ENCODE results near the gene MRC1.

- TF ChIP-seq CREB1 (CRISPR knock-in tag; IDR thresholded peaks at IDR 0.05; ENCODE audit: low read depth) (no peak), CTCF (conservative IDR thresholded peaks at IDR 0.05; ENCODE audit: low read depth in 2 of 2) (peak; percentile 63 to 75), EZH2phosphoT487 (IDR thresholded peaks at IDR 0.05; ENCODE audit: unreplicated experiment) (no peak), EZH2 (IDR thresholded peaks at IDR 0.05; ENCODE audit: low read depth, unreplicated experiment) (no peak), ZNF331 (CRISPR knock-in tag; IDR thresholded peaks at IDR 0.05; ENCODE audit: low read depth) (no peak), REST (IDR thresholded peaks at IDR 0.05; ENCODE audit: unreplicated experiment) (no peak), POLR2AphosphoS5 (IDR thresholded peaks at IDR 0.05; ENCODE audit: low read depth) (no peak), ZNF462 (CRISPR knock-in tag; IDR thresholded peaks at IDR 0.05) (no peak)
These were observed 63.3 kb downstream of the MRC1 start for GRCh38 chr10:17872191-17873091.

All from GM23338 (cell line).